ENCODE results near the gene TTLL1. TPM values are rescaled to one million over a fixed set of nuclear protein-coding genes. Genes with fewer than 3 reads are reported as not detected.

TTLL1 gene
- total RNA-seq, 1 experiment from 2014 or later = 4.6 TPM

DNA sequence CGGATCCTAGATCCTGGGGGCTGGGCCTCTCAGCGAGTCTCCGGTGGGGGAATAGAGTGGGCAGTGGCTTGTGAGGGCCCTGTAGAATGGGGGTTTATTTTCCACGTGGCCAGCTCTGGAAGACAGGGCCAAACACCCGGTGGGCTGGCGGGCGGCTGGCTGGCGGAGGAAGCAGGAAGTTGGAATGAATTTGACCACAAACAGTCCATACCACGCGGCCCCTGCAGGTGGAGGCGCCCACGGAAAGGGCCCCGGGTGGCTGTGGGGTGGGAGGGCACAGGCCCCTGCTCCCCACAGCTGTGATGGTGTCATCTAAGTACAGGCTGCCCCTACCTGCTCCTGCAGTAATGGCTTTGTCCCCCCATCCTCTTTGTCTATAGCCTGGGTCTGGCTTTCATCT is 38.9 kb upstream of the TTLL1 start:
- TF ChIP-seq TCF7L2 (IDR thresholded peaks at IDR 0.05; ENCODE audit: low read depth, low read length) (no peak), POLR2AphosphoS5 (IDR thresholded peaks at IDR 0.05; ENCODE audit: low read depth, low read length) (no peak), SIN3A (IDR thresholded peaks at IDR 0.05; ENCODE audit: borderline replicate concordance, insufficient read depth, low read depth, low read length) (no peak)
- TF ChIP-seq, protein P1, sequence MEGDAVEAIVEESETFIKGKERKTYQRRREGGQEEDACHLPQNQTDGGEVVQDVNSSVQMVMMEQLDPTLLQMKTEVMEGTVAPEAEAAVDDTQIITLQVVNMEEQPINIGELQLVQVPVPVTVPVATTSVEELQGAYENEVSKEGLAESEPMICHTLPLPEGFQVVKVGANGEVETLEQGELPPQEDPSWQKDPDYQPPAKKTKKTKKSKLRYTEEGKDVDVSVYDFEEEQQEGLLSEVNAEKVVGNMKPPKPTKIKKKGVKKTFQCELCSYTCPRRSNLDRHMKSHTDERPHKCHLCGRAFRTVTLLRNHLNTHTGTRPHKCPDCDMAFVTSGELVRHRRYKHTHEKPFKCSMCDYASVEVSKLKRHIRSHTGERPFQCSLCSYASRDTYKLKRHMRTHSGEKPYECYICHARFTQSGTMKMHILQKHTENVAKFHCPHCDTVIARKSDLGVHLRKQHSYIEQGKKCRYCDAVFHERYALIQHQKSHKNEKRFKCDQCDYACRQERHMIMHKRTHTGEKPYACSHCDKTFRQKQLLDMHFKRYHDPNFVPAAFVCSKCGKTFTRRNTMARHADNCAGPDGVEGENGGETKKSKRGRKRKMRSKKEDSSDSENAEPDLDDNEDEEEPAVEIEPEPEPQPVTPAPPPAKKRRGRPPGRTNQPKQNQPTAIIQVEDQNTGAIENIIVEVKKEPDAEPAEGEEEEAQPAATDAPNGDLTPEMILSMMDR (IDR thresholded peaks at IDR 0.05) = no peak
- TF ChIP-seq, protein P2, sequence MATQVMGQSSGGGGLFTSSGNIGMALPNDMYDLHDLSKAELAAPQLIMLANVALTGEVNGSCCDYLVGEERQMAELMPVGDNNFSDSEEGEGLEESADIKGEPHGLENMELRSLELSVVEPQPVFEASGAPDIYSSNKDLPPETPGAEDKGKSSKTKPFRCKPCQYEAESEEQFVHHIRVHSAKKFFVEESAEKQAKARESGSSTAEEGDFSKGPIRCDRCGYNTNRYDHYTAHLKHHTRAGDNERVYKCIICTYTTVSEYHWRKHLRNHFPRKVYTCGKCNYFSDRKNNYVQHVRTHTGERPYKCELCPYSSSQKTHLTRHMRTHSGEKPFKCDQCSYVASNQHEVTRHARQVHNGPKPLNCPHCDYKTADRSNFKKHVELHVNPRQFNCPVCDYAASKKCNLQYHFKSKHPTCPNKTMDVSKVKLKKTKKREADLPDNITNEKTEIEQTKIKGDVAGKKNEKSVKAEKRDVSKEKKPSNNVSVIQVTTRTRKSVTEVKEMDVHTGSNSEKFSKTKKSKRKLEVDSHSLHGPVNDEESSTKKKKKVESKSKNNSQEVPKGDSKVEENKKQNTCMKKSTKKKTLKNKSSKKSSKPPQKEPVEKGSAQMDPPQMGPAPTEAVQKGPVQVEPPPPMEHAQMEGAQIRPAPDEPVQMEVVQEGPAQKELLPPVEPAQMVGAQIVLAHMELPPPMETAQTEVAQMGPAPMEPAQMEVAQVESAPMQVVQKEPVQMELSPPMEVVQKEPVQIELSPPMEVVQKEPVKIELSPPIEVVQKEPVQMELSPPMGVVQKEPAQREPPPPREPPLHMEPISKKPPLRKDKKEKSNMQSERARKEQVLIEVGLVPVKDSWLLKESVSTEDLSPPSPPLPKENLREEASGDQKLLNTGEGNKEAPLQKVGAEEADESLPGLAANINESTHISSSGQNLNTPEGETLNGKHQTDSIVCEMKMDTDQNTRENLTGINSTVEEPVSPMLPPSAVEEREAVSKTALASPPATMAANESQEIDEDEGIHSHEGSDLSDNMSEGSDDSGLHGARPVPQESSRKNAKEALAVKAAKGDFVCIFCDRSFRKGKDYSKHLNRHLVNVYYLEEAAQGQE (IDR thresholded peaks at IDR 0.05; ENCODE audit: insufficient read depth in 1 of 2, low read depth in 2 of 2, low read length in 1 of 2) = no peak
- Histone ChIP-seq H3K9me3 (ENCODE audit: control insufficient read depth, insufficient read depth, low read depth, low read length) (no peaks in the 10 kb centered on the region), H3K4me3 (ENCODE audit: low read depth in 2 of 2, low read length in 2 of 2) (no peak overlapping the region), H3K4me1 (ENCODE audit: control insufficient read depth, insufficient read depth, low read length) (peaks cover 4% of the 10 kb centered on the region), H3K27ac (ENCODE audit: low read length) (no peak overlapping the region), H3K27me3 (ENCODE audit: control insufficient read depth, insufficient read depth, low read length) (no peaks in the 10 kb centered on the region), H3K36me3 (ENCODE audit: control insufficient read depth, insufficient read depth, low read length) (no peaks in the 10 kb centered on the region; the same call in 1 of the 2 replicates)
- ChIA-PET CTCF (no interaction called here), POLR2A (no interaction called here)
- in situ Hi-C loops (cut with HindIII; ENCODE audit: low pct_unique_long_range_greater_than_20kb, low sequenced_read_pairs) (no loop called here), intact Hi-C loops (cut with micrococcal nuclease; ENCODE audit: unreplicated experiment) (no loop called here)
- no TSS peak for BruUV-seq (replicated peaks)
- DNase-seq (ENCODE audit: low read depth, low spot score) (no peak), ATAC-seq (no peak)

DNA sequence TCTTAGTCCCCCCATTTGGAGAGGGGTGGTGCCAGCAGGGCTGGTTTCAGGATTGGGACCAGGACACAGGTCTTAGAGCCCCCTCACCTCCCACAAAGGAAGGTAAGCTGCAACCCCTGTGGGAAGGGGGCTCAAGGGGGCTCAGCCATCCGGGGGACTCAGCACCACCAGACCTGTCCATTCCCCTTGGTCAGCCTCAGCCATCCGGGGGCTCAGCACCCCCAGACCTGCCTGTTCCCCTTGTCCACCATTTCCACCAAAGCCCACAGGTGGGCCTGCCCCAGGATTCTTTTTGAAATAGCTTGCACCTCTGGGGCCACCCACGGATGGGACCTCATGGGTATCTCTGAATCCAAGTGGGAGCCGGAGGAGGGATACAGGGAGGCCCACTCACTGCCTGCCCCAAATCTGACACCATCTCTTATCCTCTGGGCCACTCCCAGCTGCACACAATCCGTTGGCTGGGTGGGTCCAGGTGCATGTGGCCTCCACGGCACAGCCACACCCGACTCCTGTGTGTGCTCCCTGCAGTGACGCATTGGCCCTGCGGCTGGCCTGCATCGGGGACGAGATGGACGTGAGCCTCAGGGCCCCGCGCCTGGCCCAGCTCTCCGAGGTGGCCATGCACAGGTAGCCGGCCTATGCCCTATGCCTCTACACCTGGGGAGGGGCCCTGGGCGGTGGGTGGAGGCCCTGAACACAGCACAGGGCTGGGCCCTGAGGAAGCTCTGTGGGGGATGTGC is 38.1 kb upstream of the TTLL1 start:
- ATAC-seq = no peak
- Histone ChIP-seq H3K36me3 (ENCODE audit: control insufficient read depth, insufficient read depth, low read length) (no peaks in the 10 kb centered on the region; the same call in 1 of the 2 replicates), H3K27ac (ENCODE audit: low read length) (no peak overlapping the region), H3K27me3 (ENCODE audit: control insufficient read depth, insufficient read depth, low read length) (no peaks in the 10 kb centered on the region), H3K4me1 (ENCODE audit: control insufficient read depth, insufficient read depth, low read length) (peaks cover 4% of the 10 kb centered on the region), H3K9me3 (ENCODE audit: control insufficient read depth, insufficient read depth, low read depth, low read length) (no peaks in the 10 kb centered on the region), H3K4me3 (ENCODE audit: low read depth in 2 of 2, low read length in 2 of 2) (no peak overlapping the region)
- no TSS peak for BruUV-seq (replicated peaks)
- no peak for TF ChIP-seq SIN3A (IDR thresholded peaks at IDR 0.05; ENCODE audit: borderline replicate concordance, insufficient read depth, low read depth, low read length)
- TF ChIP-seq, protein P2 (IDR thresholded peaks at IDR 0.05; ENCODE audit: insufficient read depth in 1 of 2, low read depth in 2 of 2, low read length in 1 of 2) = no peak
- TF ChIP-seq POLR2AphosphoS5 (IDR thresholded peaks at IDR 0.05; ENCODE audit: low read depth, low read length) = no peak
- no peak for TF ChIP-seq TCF7L2 (IDR thresholded peaks at IDR 0.05; ENCODE audit: low read depth, low read length)
- TF ChIP-seq, protein P1 (IDR thresholded peaks at IDR 0.05) = no peak
- no peak for DNase-seq (ENCODE audit: low read depth, low spot score)
- CTCF ChIA-PET = no interaction called here
- intact Hi-C loops (cut with micrococcal nuclease; ENCODE audit: unreplicated experiment) = no loop called here
- POLR2A ChIA-PET = interaction anchor here (0.6 kb wide), 1 partner anchor 683 kb away, joined by 3 read pairs; no protein-coding TSS in a partner anchor
- in situ Hi-C loops (cut with HindIII; ENCODE audit: low pct_unique_long_range_greater_than_20kb, low sequenced_read_pairs) = no loop called here

Data from Panc1 (cell line).